HepG2 (cell line): Measurements from ENCODE around the gene TRIO. TPM values are rescaled to one million over a fixed set of nuclear protein-coding genes. Genes with fewer than 3 reads are reported as not detected.
A peak's percentile ranks its signal among the peaks of the same experiment; 100 is the strongest.

ENCODE experiments used
- ATAC-seq: fragments of 200-7000 bp; cut with Tn5 transposase; 3 replicates; pipeline ENCODE4 v1.9.1; 2020; ENCODE audit warnings: mild to moderate bottlenecking, moderate library complexity
- BruUV-seq: library from RNA; stranded (reverse); fragments of 400-500 nt; replicated peaks from 2 replicates; lab custom pipeline; 2021; lab: Mats Ljungman, UMichigan
- CTCF ChIA-PET: fragments of 300-600 bp; formaldehyde crosslinking; extraction: SDS; loops from one replicate; lab custom pipeline; 2021; ENCODE audit warnings: low total read pairs, inconsistent platforms, low intra/inter-chr PET ratio; lab: Yijun Ruan, JAX
- POLR2A ChIA-PET: fragments of 350-600 bp; sonication (Branson Sonifier 250); formaldehyde crosslinking; loops from one replicate; lab custom pipeline; 2020; ENCODE audit warnings: antibody characterized with exemption, inconsistent platforms; lab: Yijun Ruan, JAX
- DNase-seq: peaks from one replicate; pipeline ENCODE4 v3.0.0-alpha.2; 2015; ENCODE audit warnings: low spot score
- FAIRE-seq: peaks from 3 replicates; lab custom pipeline; 2011; peaks lifted over from hg19 to GRCh38; lab: Jason Lieb, UNC
- H2AFZ ChIP-seq: one replicate; pipeline ENCODE4 v1.6.1; 2011; ENCODE audit warnings: low read length, inconsistent platforms
- H3K27ac ChIP-seq: fragments of 300-600 bp; 3 replicates; pipeline ENCODE4 v1.8.0; 2011; ENCODE audit warnings: mixed run types, mild to moderate bottlenecking, mixed read lengths, low read length, inconsistent platforms; ENCODE audit not compliant: insufficient read depth; ENCODE audit errors: extremely low read length
- H3K27me3 ChIP-seq, 2 experiments: fragments of 200-600 bp in 1 of 2; 2 replicates in 1 of 2; 3 replicates in 1 of 2; pipeline versions ENCODE4 v1.6.0 to v1.8.0; 2011; ENCODE audit warnings: low read length in 2 of 2, mild to moderate bottlenecking in 2 of 2, moderate library complexity in 2 of 2, inconsistent platforms in 1 of 2; ENCODE audit not compliant: insufficient read depth in 2 of 2, control insufficient read depth in 1 of 2
- H3K36me3 ChIP-seq, 2 experiments: fragments of 200-600 bp in 1 of 2; replicated peaks in 1 of 2; 2 replicates in 1 of 2; 3 replicates in 1 of 2; pipeline versions ENCODE4 v1.5.1 to v1.8.0; 2011; ENCODE audit warnings: low read length in 2 of 2, inconsistent platforms in 1 of 2; ENCODE audit not compliant: insufficient read depth in 2 of 2, control insufficient read depth in 1 of 2
- H3K4me1 ChIP-seq: 2 replicates; pipeline ENCODE4 v1.5.1; 2012; ENCODE audit warnings: low read length, inconsistent platforms; ENCODE audit not compliant: insufficient read depth
- H3K4me2 ChIP-seq: 2 replicates; pipeline ENCODE4 v1.6.0; 2011; ENCODE audit warnings: low read depth, low read length, inconsistent platforms
- H3K4me3 ChIP-seq, 3 experiments: fragments of 200-600 bp in 1 of 3; sonication (generic), shearing (Covaris generic) in 1 of 3; replicated peaks in 1 of 3; 2 replicates each; pipeline ENCODE4 v1.5.1; 2011 to 2016; ENCODE audit warnings: low read length in 3 of 3, inconsistent platforms in 2 of 3, low read depth in 2 of 3, mild to moderate bottlenecking in 2 of 3, control low read depth in 1 of 3, mixed read lengths in 1 of 3; ENCODE audit not compliant: insufficient read depth in 1 of 3
- H3K79me2 ChIP-seq: one replicate; pipeline ENCODE4 v1.6.1; 2011; ENCODE audit warnings: low read length, inconsistent platforms; ENCODE audit not compliant: insufficient read depth
- H3K9ac ChIP-seq: 2 replicates; pipeline ENCODE4 v1.6.0; 2011; ENCODE audit warnings: mild to moderate bottlenecking, low read depth, low read length, inconsistent platforms; ENCODE audit not compliant: insufficient read depth
- H3K9me3 ChIP-seq: 2 replicates; pipeline ENCODE4 v1.5.1; 2012; ENCODE audit warnings: mild to moderate bottlenecking, low read length
- H4K20me1 ChIP-seq: 2 replicates; pipeline ENCODE4 v1.6.0; 2011; ENCODE audit warnings: inconsistent platforms, mild to moderate bottlenecking, low read length, moderate library complexity; ENCODE audit not compliant: insufficient read depth
- ASH2L ChIP-seq: fragments of 300-600, 200-600 bp; sonication (generic); IDR thresholded peaks from 2 replicates; pipeline ENCODE4 v1.7.0; 2017; ENCODE audit warnings: low read depth, mild to moderate bottlenecking, moderate library complexity, mixed read lengths, low read length; ENCODE audit not compliant: insufficient read length
- HNF4A ChIP-seq: sonication (generic); formaldehyde crosslinking; IDR thresholded peaks from 2 replicates; pipeline ENCODE4 v1.4.0; 2020; ENCODE audit warnings: missing genetic modification reagents
- IRF2 ChIP-seq: IDR thresholded peaks from 2 replicates; pipeline ENCODE4 v1.6.1; 2018; ENCODE audit warnings: missing genetic modification reagents, missing compliant biosample characterization
- ISX ChIP-seq: sonication (generic); formaldehyde crosslinking; conservative IDR thresholded peaks from 2 replicates; pipeline ENCODE4 v1.5.0; 2020; ENCODE audit warnings: missing genetic modification reagents
- KLF9 ChIP-seq: IDR thresholded peaks from 2 replicates; pipeline ENCODE4 v1.6.1; 2016; ENCODE audit warnings: low read depth
- KMT2A ChIP-seq: sonication (generic); formaldehyde crosslinking; IDR thresholded peaks from 2 replicates; pipeline ENCODE4 v1.4.0; 2020; ENCODE audit warnings: missing genetic modification reagents
- LCORL ChIP-seq, 2 experiments: fragments of 450-650 bp in 1 of 2; sonication (generic) in 1 of 2; formaldehyde crosslinking in 1 of 2; IDR thresholded peaks; 2 replicates each; pipeline versions ENCODE4 v1.5.0 to v1.6.1; 2017 to 2020; ENCODE audit warnings: antibody characterized with exemption in 1 of 2, missing genetic modification reagents in 1 of 2
- PHF20 ChIP-seq: sonication (generic); formaldehyde crosslinking; IDR thresholded peaks from 2 replicates; pipeline ENCODE4 v1.5.0; 2020; ENCODE audit warnings: mild to moderate bottlenecking, missing genetic modification reagents
- RXRB ChIP-seq: IDR thresholded peaks from 2 replicates; pipeline ENCODE4 v1.6.1; 2016; ENCODE audit warnings: borderline replicate concordance, missing genetic modification reagents, missing compliant biosample characterization
- SUZ12 ChIP-seq: fragments of 150-350 bp; IDR thresholded peaks from 2 replicates; pipeline ENCODE4 v1.6.1; 2014; ENCODE audit warnings: low read depth, low read length
- ZNF12 ChIP-seq: sonication (generic); formaldehyde crosslinking; IDR thresholded peaks from 2 replicates; pipeline ENCODE4 v1.5.0; 2020; ENCODE audit warnings: missing genetic modification reagents
- ZNF263 ChIP-seq: sonication (generic); formaldehyde crosslinking; IDR thresholded peaks from 2 replicates; pipeline ENCODE4 v1.4.0; 2020; ENCODE audit warnings: missing genetic modification reagents
- ZNF34 ChIP-seq: sonication (generic); formaldehyde crosslinking; IDR thresholded peaks from 2 replicates; pipeline ENCODE4 v1.4.0; 2020; ENCODE audit warnings: mild to moderate bottlenecking, missing genetic modification reagents, borderline replicate concordance
- WGBS: methylation state at CpG from one replicate; pipeline ENCODE4 v1.1.6; 2017; ENCODE audit warnings: low lambda C conversion rate; 5-methylcytosine and 5-hydroxymethylcytosine counted together
- in situ Hi-C: cut with HindIII; loops from 2 replicates; pipeline ENCODE4 v1.10.0; 2017; ENCODE audit warnings: low pct_unique_long_range_greater_than_20kb; ENCODE audit not compliant: extremely low pct_ligation_motif_present
- intact Hi-C: fragments of 100-400 bp; cut with micrococcal nuclease; formaldehyde crosslinking; loops from one replicate; pipeline ENCODE4 v1.10.0; 2022; ENCODE audit not compliant: unreplicated experiment
- polyA plus RNA-seq, 8 experiments: library from polyadenylated mRNA; depleted of rRNA in 3 of 8; stranded (reverse) in 7 of 8; unstranded in 1 of 8; fragments of >200 nt; fragmentation: Illumina TruSeq in 4 of 8; extraction: Trizol in 4 of 8; gene quantifications; 2 replicates each; pipeline versions ENCODE4 v1.2.1 to v1.2.3, GENCODE V29; 2011 to 2016; ENCODE audit warnings: low read depth in 4 of 8, missing spikeins in 1 of 8, mixed read lengths in 1 of 8; ENCODE audit not compliant: insufficient read depth in 1 of 8
- total RNA-seq, 5 experiments: library from RNA; depleted of rRNA; stranded (reverse); fragments of >200 nt; fragmentation: Illumina TruSeq; extraction: Trizol; gene quantifications; 2 replicates each; pipeline ENCODE4 v1.2.3, GENCODE V29; 2016; ENCODE audit warnings: low read depth in 1 of 5
- TF ChIP-seq, protein P1 (sequence below): sonication (generic); formaldehyde crosslinking; IDR thresholded peaks from 2 replicates; pipeline ENCODE4 v1.4.0; 2020; ENCODE audit warnings: missing genetic modification reagents
- TF ChIP-seq, protein P2 (sequence below): fragments of 450-650 bp; IDR thresholded peaks from 2 replicates; pipeline ENCODE4 v1.6.1; 2016

Gene TRIO
- total and polyA plus RNA-seq, 2 of the 13 experiments (the other 11 are each of a cell fraction or from before 2014, with no cell fraction given), result 45.2 to 45.9 TPM

GRCh38 chr5:14168793-14169262, 25.7 kb downstream of the TRIO start (continued):
- TF ChIP-seq ISX, result no peak
- TF ChIP-seq SUZ12, result no peak
- 0 out of 2 replicates have a peak, but pooled peaks have one; percentile 39 for TF ChIP-seq IRF2 (CRISPR knock-in tag)
- 0 out of 2 replicates have a peak, but pooled peaks have one; percentile 18 for TF ChIP-seq ZNF263 (CRISPR knock-in tag)
- peak; percentile 82 for TF ChIP-seq RXRB (CRISPR knock-in tag)
- TF ChIP-seq HNF4A (CRISPR knock-in tag), result peak; percentile 96
- TF ChIP-seq ASH2L, result peak; percentile 89

DNA sequence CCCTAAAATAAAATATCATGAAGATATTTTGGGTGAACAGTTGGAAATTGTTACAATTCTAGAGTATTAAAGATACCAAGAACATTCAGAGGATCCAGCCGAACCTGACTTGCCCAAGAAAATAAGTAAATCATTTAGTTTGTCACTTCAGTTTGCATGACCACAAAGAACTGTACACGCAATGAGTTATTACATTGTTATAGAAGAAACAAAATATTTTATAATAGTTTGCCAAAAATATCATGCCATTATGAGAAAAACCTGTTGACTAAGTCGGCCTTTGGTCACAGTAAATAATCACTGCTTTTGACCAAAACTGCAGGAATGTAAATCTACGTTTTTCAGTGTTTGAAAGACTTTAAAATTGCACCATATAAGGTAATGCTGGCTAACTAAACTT, 27.9 kb downstream of the TRIO start:
- Histone ChIP-seq H3K4me3 (0 out of 6 replicates have a peak overlapping the region, but pooled peaks of 1 of the 3 experiments have one; percentile 1), H4K20me1 (peaks cover 47% of the 10 kb centered on the region), H2AFZ (no peak overlapping the region), H3K4me2 (peak overlapping the region; percentile 46), H3K9me3 (no peaks in the 10 kb centered on the region), H3K27ac (peak overlapping the region; percentile 33), H3K79me2 (peaks cover 98% of the 10 kb centered on the region), H3K27me3 (no peaks in the 10 kb centered on the region), H3K36me3 (no peaks in the 10 kb centered on the region)
- CTCF ChIA-PET, result no interaction called here
- in situ Hi-C loops, result no loop called here
- POLR2A ChIA-PET, result no interaction called here
- BruUV-seq, result no TSS peak
- FAIRE-seq (no peak), DNase-seq (no peak), ATAC-seq (no peak)
- WGBS, result 65% methylated on average over 4 of the region's 4 CpGs
- intact Hi-C loops, result loop anchor here (5.0 kb wide), 1 partner anchor 36 kb away; no protein-coding TSS in a partner anchor
- no peak for TF ChIP-seq ZNF12 (CRISPR knock-in tag)
- TF ChIP-seq, protein P1, sequence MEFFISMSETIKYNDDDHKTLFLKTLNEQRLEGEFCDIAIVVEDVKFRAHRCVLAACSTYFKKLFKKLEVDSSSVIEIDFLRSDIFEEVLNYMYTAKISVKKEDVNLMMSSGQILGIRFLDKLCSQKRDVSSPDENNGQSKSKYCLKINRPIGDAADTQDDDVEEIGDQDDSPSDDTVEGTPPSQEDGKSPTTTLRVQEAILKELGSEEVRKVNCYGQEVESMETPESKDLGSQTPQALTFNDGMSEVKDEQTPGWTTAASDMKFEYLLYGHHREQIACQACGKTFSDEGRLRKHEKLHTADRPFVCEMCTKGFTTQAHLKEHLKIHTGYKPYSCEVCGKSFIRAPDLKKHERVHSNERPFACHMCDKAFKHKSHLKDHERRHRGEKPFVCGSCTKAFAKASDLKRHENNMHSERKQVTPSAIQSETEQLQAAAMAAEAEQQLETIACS (CRISPR knock-in tag), result no peak
- TF ChIP-seq PHF20 (CRISPR knock-in tag), result no peak
- TF ChIP-seq ZNF34 (CRISPR knock-in tag), result no peak
- no peak for TF ChIP-seq KLF9 (CRISPR knock-in tag)
- no peak for TF ChIP-seq LCORL (IDR thresholded peaks at IDR 0.05)
- TF ChIP-seq LCORL (CRISPR knock-in tag; IDR thresholded peaks at IDR 0.05), result no peak
- TF ChIP-seq, protein P2, sequence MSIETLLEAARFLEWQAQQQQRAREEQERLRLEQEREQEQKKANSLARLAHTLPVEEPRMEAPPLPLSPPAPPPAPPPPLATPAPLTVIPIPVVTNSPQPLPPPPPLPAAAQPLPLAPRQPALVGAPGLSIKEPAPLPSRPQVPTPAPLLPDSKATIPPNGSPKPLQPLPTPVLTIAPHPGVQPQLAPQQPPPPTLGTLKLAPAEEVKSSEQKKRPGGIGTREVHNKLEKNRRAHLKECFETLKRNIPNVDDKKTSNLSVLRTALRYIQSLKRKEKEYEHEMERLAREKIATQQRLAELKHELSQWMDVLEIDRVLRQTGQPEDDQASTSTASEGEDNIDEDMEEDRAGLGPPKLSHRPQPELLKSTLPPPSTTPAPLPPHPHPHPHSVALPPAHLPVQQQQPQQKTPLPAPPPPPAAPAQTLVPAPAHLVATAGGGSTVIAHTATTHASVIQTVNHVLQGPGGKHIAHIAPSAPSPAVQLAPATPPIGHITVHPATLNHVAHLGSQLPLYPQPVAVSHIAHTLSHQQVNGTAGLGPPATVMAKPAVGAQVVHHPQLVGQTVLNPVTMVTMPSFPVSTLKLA, result no peak
- TF ChIP-seq KMT2A, result no peak
- TF ChIP-seq, all 625 proteins: peak for 0
- Histone ChIP-seq H3K9ac (no peak overlapping the region), H3K4me1 (peaks cover 99% of the 10 kb centered on the region)
